ENCODE results near the gene ZMYM4.

DNA sequence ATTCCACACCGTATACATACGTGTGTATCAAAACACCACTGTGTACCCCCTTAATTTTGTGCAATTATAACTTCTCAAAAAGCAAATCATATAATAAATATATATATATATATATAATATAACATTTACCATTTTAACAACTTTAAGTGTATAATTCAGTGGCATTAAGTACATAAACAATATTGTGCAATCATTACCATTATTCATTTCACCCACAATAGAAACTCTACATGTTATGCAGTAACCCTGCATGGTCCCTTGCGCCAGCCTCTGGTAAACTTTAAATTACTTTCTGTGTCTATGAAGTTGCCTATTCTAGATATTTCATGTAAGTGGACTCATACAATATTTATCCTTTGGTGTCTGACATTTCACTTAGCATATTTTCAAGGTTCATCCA, 13.1 kb downstream of the ZMYM4 start:
- no peak for TF ChIP-seq POLR2AphosphoS5 (IDR thresholded peaks at IDR 0.05)
- no peak for TF ChIP-seq CTCF (IDR thresholded peaks at IDR 0.05)

All from breast epithelium (tissue), 3 donors.